ENCODE measurements around the gene EPC1.
"Not testable (repeated sequence)": the region's sequence is repeated elsewhere in the genome, so short reads cannot be mapped to it uniquely, and the experiment has no call there.

EPC1 gene

DNA sequence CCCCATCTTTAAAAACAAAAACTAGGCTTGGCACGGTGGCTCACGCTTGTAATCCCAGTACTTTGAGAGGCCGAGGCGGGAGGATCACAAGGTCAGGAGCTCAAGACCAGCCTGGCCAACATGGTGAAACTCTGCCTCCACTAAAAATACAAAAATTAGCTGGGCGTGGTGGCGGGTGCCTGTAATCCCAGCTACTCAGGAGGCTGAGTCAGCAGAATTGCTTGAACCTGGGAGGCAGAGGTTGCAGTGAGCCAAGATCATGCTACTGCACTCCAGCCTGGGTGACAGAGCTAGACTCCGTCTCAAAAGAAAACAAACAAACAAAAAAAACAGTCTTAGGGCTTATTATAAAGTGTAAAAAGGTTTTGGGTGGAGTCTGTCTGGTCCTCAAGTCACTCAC is 117.2 kb downstream of the EPC1 start:
- DNase-seq: not testable (repeated sequence)

DNA sequence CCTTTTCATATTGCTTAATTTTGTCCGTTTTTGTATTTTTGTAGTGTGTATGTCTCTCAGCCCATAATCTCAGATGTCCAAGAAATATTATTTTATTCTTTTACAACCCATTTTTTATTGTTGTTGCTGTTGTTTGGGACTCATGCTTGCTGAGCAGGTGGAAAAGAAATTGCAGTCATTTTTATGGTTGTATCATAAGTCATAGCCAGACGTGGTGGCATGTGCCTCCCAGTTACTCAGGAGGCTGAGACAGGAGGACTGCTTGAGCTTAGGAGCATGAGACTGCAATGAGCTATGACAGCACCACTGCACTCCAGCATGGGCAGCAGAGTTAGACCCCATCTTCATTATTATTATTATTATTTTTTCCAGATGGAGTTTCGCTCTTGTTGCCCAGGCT is 117.8 kb downstream of the EPC1 start:
- DNase-seq: no peak

DNA sequence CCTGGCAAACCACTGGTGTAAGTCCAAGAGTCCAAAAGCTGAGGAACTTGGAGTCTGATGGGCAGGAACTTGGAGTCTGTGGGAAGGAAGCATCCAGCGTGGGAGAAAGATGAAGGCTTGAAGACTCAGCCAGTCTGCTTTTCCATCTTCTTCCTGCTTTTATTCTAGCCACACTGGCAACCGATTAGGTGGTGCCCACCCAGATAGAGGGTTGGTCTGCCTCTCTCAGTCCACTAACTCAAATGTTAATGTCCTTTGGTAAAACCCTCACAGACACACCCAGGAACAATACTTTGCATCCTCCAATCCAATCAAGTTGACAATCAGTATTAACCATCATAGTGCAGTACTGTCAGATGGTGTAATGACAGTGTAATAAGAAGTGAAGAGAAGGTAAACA is 119.2 kb downstream of the EPC1 start:
- no peak for DNase-seq

GRCh38 chr10:32226624-32227023 is 120.3 kb downstream of the EPC1 start:
- DNase-seq: no peak

- DNase-seq: no peak
Measured at GRCh38 chr10:32225976-32226375, 121.0 kb downstream of the EPC1 start.

DNA sequence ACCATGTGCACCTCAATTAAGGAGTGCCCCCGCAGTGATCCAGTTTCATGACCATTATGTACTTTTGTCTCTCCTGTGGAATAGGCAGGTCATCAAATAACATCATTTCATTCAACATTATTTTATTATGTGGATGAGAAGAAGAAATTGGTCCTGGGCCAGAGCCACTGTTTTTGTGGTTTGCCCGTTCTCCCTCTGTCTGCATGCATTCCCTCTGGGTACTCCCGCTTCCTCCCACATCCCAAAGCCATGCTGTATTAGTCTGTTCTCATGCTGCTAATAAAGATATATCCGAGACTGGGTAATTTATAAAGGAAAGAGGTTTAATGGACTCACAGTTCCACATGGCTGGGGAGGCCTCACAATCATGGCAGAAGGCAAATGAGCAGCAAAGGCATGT is 124.6 kb downstream of the EPC1 start:
- not testable (repeated sequence) for DNase-seq

- DNase-seq: not testable (repeated sequence)
Measured at GRCh38 chr10:32219156-32219555, 127.8 kb downstream of the EPC1 start.

DNA sequence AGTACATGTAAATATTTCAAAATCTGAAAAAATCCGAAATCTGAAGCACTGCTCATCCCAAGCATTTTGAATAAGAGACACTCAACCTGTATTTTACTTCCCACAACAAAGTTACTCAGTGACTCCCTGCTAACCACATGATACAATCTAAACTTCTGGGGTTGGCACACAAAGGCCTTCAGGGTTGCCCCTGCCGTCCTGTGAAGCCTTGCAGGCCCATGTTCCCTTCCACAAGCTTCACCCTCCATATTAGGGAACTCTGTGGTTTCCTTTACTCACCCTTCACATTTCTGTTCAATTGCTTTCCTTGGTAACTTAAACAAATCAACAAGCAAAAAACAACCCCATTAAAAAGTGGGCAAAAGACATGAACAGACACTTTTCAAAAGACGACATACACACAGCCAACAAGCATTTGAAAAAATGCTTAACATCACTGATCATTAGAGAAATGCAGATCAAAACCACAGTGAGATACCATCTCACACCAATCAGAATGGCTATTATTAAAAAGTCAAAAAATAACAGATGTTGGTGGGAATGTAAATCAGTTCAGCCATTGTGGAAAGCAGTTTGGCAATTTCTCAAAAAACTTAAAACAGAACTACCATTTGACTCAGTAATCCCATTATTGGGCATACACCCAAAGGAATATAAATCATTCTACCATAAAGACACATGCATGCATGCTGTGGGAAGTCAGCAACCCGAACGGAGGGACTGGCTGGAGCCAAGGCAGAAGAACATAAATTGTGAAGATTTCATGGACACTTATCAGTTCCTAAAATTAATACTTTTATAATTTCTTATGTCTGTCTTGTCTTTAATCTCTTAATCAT is 128.5 kb downstream of the EPC1 start:
- not testable (repeated sequence) for DNase-seq

All from stimulated activated CD4-positive, alpha-beta T cell treated with anti-CD3 and anti-CD28 coated beads, Interleukin-2, amount 100 ng/mL, for 24 hours (primary cell).